WTC11 (cell line): ENCODE data around the gene NRAP.

Experiments used
- ATF2 ChIP-seq: sonication (generic); formaldehyde crosslinking; IDR thresholded peaks from 2 replicates; pipeline ENCODE4 v1.8.1; 2022; ENCODE audit warnings: low read depth, missing genetic modification reagents, borderline replicate concordance
- ATF3 ChIP-seq: sonication (generic); formaldehyde crosslinking; conservative IDR thresholded peaks from 2 replicates; pipeline ENCODE4 v1.8.1; 2022; ENCODE audit warnings: mild to moderate bottlenecking, missing genetic modification reagents
- CTCF ChIP-seq: fragments of 200-600 bp; IDR thresholded peaks from 2 replicates; pipeline ENCODE4 v1.8.0; 2022; ENCODE audit warnings: antibody characterized with exemption
- E2F4 ChIP-seq: sonication (generic); formaldehyde crosslinking; IDR thresholded peaks from 2 replicates; pipeline ENCODE4 v1.8.1; 2022; ENCODE audit warnings: low read depth, mild to moderate bottlenecking, moderate library complexity, missing genetic modification reagents, borderline replicate concordance
- KAT7 ChIP-seq: sonication (generic); formaldehyde crosslinking; IDR thresholded peaks from 2 replicates; pipeline ENCODE4 v1.8.1; 2023; ENCODE audit warnings: missing genetic modification reagents, mild to moderate bottlenecking, borderline replicate concordance
- MAX ChIP-seq: sonication (generic); formaldehyde crosslinking; IDR thresholded peaks from 2 replicates; pipeline ENCODE4 v1.8.0; 2022; ENCODE audit warnings: mild to moderate bottlenecking, missing genetic modification reagents
- NR1H2 ChIP-seq: sonication (generic); formaldehyde crosslinking; IDR thresholded peaks from 2 replicates; pipeline ENCODE4 v1.9.0; 2021; ENCODE audit warnings: mild to moderate bottlenecking, moderate library complexity, missing genetic modification reagents
- NR3C1 ChIP-seq: sonication (generic); formaldehyde crosslinking; conservative IDR thresholded peaks from 2 replicates; pipeline ENCODE4 v1.8.1; 2023; ENCODE audit warnings: low read depth, mild to moderate bottlenecking, missing genetic modification reagents
- USF1 ChIP-seq: sonication (generic); formaldehyde crosslinking; IDR thresholded peaks from 2 replicates; pipeline ENCODE4 v1.8.0; 2022; ENCODE audit warnings: mild to moderate bottlenecking, missing genetic modification reagents
- ZBTB21 ChIP-seq: sonication (generic); formaldehyde crosslinking; IDR thresholded peaks from 2 replicates; pipeline ENCODE4 v1.8.1; 2023; ENCODE audit warnings: mild to moderate bottlenecking, missing genetic modification reagents, borderline replicate concordance
- ZNF317 ChIP-seq: sonication (generic); formaldehyde crosslinking; IDR thresholded peaks from 2 replicates; pipeline ENCODE4 v1.8.1; 2023; ENCODE audit warnings: low read depth, mild to moderate bottlenecking, moderate library complexity, missing genetic modification reagents, borderline replicate concordance
- ZNF416 ChIP-seq: fragments of 250-450 bp; sonication (Bioruptor Pico); IDR thresholded peaks from 2 replicates; pipeline ENCODE4 v1.9.0; 2021; ENCODE audit warnings: mild to moderate bottlenecking, inconsistent platforms

GRCh38 chr10:113562069-113562468 is 101.8 kb downstream of the NRAP start:
- no peak for TF ChIP-seq MAX
- TF ChIP-seq CTCF = no peak
- TF ChIP-seq ATF2 = no peak
- TF ChIP-seq NR1H2 = no peak
- TF ChIP-seq ZNF317 (CRISPR knock-in tag) = no peak
- TF ChIP-seq ZNF416 (CRISPR knock-in tag) = no peak
- no peak for TF ChIP-seq NR3C1 (CRISPR knock-in tag)
- no peak for TF ChIP-seq USF1 (CRISPR knock-in tag)
- TF ChIP-seq KAT7 = no peak
- no peak for TF ChIP-seq ATF3 (CRISPR knock-in tag)
- no peak for TF ChIP-seq E2F4 (CRISPR knock-in tag)
- no peak for TF ChIP-seq ZBTB21 (CRISPR knock-in tag)
